C4-2B (cell line): Measurements from ENCODE around the gene SLC24A3.

ENCODE experiments used
- CTCF ChIP-seq: fragments of 450-650 bp; conservative IDR thresholded peaks from 2 replicates; pipeline ENCODE4 v1.5.1; 2017; ENCODE audit warnings: mild to moderate bottlenecking
- ZFX ChIP-seq: fragments of 450-650 bp; IDR thresholded peaks from 2 replicates; pipeline ENCODE4 v1.6.1; 2017

- no peak for TF ChIP-seq CTCF
- no peak for TF ChIP-seq ZFX
Observed at GRCh38 chr20:19218411-19218810, 6.0 kb downstream of the SLC24A3 start.
